Ovary (tissue), 3 donors: ENCODE measurements around the gene INPP5B.

ENCODE experiments used
- CTCF ChIP-seq, 3 donors: fragments of 450-650 bp in 2 of 3; fragments of 200-600 bp in 1 of 3; IDR thresholded peaks; one replicate each; pipeline versions ENCODE4 v1.5.1 to v1.8.0; 2016 to 2022; ENCODE audit warnings: antibody characterized with exemption in 3 of 3, mild to moderate bottlenecking in 1 of 3
- POLR2A ChIP-seq: fragments of 450-650 bp; IDR thresholded peaks from one replicate; pipeline ENCODE4 v1.6.1; 2017; ENCODE audit warnings: antibody characterized with exemption, mild to moderate bottlenecking, moderate library complexity
- donor health status: DM: no; HTN: no; CAD: no.

GRCh38 chr1:37930246-37931101 is 16.4 kb downstream of the INPP5B start:
- TF ChIP-seq CTCF (IDR thresholded peaks at IDR 0.05) (no peak), POLR2A (no peak)
